Right atrium auricular region (tissue), 2 donors: Measurements from ENCODE around the gene FOXO4. TPM values are rescaled to one million over a fixed set of nuclear protein-coding genes. Genes with fewer than 3 reads are reported as not detected.
A peak's percentile ranks its signal among the peaks of the same experiment; 100 is the strongest.

Experiments used
- DNase-seq: peaks from one replicate; pipeline ENCODE4 v3.0.0-alpha.2; 2019; ENCODE audit warnings: low spot score
- H3K27ac ChIP-seq, 2 donors: fragments of 200-600 bp; sonication (generic); 1 replicate in 1 of 2; 2 replicates in 1 of 2; pipeline ENCODE4 v1.5.1; 2016 to 2019
- H3K27me3 ChIP-seq, 2 donors: fragments of 200-600 bp; sonication (generic); one replicate each; pipeline versions ENCODE4 v1.5.1 to v1.6.0; 2017 to 2019
- H3K36me3 ChIP-seq: fragments of 200-600 bp; sonication (generic); one replicate; pipeline ENCODE4 v1.5.1; 2016
- H3K4me1 ChIP-seq, 2 donors: fragments of 200-600 bp; sonication (generic); one replicate each; pipeline versions ENCODE4 v1.5.1 to v1.6.0; 2017 to 2019
- H3K4me3 ChIP-seq, 2 donors: fragments of 200-600 bp; sonication (generic); 1 replicate in 1 of 2; 2 replicates in 1 of 2; pipeline ENCODE4 v1.5.1; 2017 to 2019; ENCODE audit warnings: mild to moderate bottlenecking in 1 of 2, moderate library complexity in 1 of 2
- H3K9me3 ChIP-seq, 2 donors: fragments of 200-600 bp; sonication (generic); one replicate each; pipeline ENCODE4 v1.5.1; 2019
- CTCF ChIP-seq, 2 donors: fragments of 200-600 bp; sonication (generic); IDR thresholded peaks; one replicate each; pipeline ENCODE4 v1.5.1; 2019; ENCODE audit warnings: antibody characterized with exemption in 2 of 2
- total RNA-seq, 2 donors: library from RNA; depleted of rRNA; stranded (reverse); fragments of >200 nt; gene quantifications; one replicate each; pipeline ENCODE4 v1.1.0, GENCODE V29; 2016

FOXO4 gene
- total RNA-seq, 2 donors from 2014 or later: 12.4 to 17.0 TPM

GRCh38 chrX:71128915-71129765, 33.5 kb downstream of the FOXO4 start:
- no peaks in the 10 kb centered on the region for H3K27me3 ChIP-seq
- no peak overlapping the region for H3K4me3 ChIP-seq
- peak; percentile 50 to 75 for TF ChIP-seq CTCF (IDR thresholded peaks at IDR 0.05)
- no peak overlapping the region for H3K27ac ChIP-seq
- H3K9me3 ChIP-seq: no peaks in the 10 kb centered on the region
- H3K4me1 ChIP-seq: no peaks in the 10 kb centered on the region
- peak; percentile 67 for DNase-seq
- H3K36me3 ChIP-seq: peaks cover 70% of the 10 kb centered on the region

GRCh38 chrX:71131510-71131909, 35.9 kb downstream of the FOXO4 start:
- Histone ChIP-seq H3K36me3 (peaks cover 57% of the 10 kb centered on the region), H3K27me3 (no peaks in the 10 kb centered on the region), H3K4me3 (no peak overlapping the region), H3K4me1 (no peaks in the 10 kb centered on the region), H3K27ac (no peak overlapping the region), H3K9me3 (no peaks in the 10 kb centered on the region)
- no peak for TF ChIP-seq CTCF (IDR thresholded peaks at IDR 0.05)
- no peak for DNase-seq

- DNase-seq: no peak
- no peak overlapping the region for H3K27ac ChIP-seq
- no peaks in the 10 kb centered on the region for H3K9me3 ChIP-seq
- no peaks in the 10 kb centered on the region for H3K27me3 ChIP-seq
- H3K4me1 ChIP-seq: peaks cover 0 to 11% of the 10 kb centered on the region in 2 donors
- no peak for TF ChIP-seq CTCF (IDR thresholded peaks at IDR 0.05)
- H3K4me3 ChIP-seq: no peak overlapping the region
- H3K36me3 ChIP-seq: peaks cover 26% of the 10 kb centered on the region
Observed at GRCh38 chrX:71140440-71140839, 44.8 kb downstream of the FOXO4 start.

- DNase-seq: peak; percentile 63
- Histone ChIP-seq H3K27ac (no peak overlapping the region), H3K9me3 (no peaks in the 10 kb centered on the region), H3K27me3 (no peaks in the 10 kb centered on the region), H3K4me1 (peaks cover 0 to 13% of the 10 kb centered on the region in 2 donors), H3K36me3 (peaks cover 9% of the 10 kb centered on the region), H3K4me3 (no peak overlapping the region)
- no peak for TF ChIP-seq CTCF (IDR thresholded peaks at IDR 0.05)
Observed at GRCh38 chrX:71143508-71143907, 47.9 kb downstream of the FOXO4 start.

DNA sequence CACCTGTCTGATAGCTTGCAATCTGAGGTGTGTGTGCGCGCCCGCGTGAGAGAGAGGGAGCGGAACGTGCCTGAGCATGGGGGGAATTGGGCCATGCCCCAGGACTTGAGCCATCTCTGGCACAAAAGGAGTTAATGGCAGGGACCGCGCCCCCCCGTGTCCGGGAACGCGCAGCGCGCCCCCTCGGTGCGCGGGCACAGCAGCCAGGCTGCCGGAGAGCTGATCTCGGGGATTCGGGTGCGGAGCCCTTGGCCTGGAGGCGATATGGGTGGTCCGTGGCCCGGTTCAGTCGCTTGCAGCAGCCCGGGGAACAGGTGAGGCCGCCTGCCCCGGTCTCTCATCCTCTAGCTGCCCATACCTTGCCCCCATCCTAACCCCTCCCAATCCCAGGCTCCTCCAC, 49.0 kb downstream of the FOXO4 start, which contains the start of gene NLGN3:
Gene NLGN3 (plus strand): TSS at position 191 of the 400 bp plus-strand sequence. CDS start 2,909 bp downstream, outside the sequence.
- TF ChIP-seq CTCF (IDR thresholded peaks at IDR 0.05): no peak
- Histone ChIP-seq H3K27ac (no peak within 1 kb of the TSS), H3K9me3 (no peaks in the 10 kb centered on the region), H3K36me3 (peaks cover 9% of the 10 kb centered on the region), H3K27me3 (no peaks in the 10 kb centered on the region), H3K4me1 (peaks cover 0 to 13% of the 10 kb centered on the region in 2 donors), H3K4me3 (peak within 1 kb of the TSS in 1 of 2 donors; percentile 34)
- DNase-seq: no peak
